ENCODE data around the gene YWHAH.

Gene YWHAH

DNA sequence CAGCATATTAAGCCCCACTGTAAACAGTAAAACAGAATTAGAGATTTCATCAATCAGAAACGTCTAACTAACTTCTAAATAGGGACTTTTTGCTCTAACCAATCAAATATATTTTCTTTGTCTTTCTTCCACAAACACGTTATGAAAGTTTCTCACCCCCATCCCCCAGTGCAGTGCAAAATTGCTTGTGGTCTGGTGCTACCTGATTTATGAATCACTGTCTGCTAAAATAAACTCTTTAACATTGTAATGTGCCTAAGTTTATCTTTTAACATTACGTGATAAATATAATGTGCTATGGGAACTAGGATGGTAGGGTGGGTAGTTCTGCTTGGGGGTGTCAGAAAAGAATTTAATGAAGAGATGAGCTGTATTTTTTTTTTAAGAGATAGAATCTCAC lies 51.5 kb downstream of the YWHAH start:
- Mint-ChIP-seq H3K27ac (no peak overlapping the region), H3K36me3 (no peaks in the 10 kb centered on the region), H3K4me3 (no peak overlapping the region), H3K9me3 (no peaks in the 10 kb centered on the region), H3K4me1 (peaks cover 5% of the 10 kb centered on the region), H3K27me3 (peaks cover 19% of the 10 kb centered on the region)
- no peak for DNase-seq
- CTCF ChIA-PET: interaction anchor here (0.6 to 1.6 kb wide), 2 partner anchors 18 to 782 kb away, joined by 3 read pairs; no protein-coding TSS in a partner anchor

DNA sequence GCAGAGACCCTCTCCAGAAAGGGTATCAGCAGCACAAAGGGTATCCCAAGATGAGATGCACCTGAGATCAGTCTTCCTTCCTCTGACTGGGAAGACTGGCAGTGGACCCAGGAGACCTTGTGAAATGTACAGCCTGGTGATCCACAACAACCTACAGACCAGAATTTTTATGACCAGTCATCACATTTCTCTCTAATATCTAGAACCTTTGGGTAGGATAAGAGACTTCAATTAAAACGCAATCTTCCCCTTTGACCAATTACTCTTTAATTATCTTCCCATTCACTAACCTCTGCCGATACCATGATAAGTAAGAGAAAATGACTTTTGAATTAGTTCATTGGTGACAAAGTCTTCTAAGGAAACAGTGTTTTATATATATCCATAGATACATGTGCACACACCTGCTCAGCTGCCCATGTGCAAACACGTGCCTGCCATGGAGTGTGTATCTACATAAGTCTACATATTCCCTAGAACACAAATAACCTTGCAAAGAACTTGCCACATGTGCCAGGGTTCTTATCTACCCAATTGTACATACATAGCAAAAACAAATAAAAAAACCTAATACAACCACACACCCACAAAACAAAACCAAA lies 54.5 kb downstream of the YWHAH start:
- no peak overlapping the region for H3K27ac Mint-ChIP-seq
- CTCF ChIA-PET: no interaction called here
- H3K4me1 Mint-ChIP-seq: peaks cover 5% of the 10 kb centered on the region
- no peaks in the 10 kb centered on the region for H3K36me3 Mint-ChIP-seq
- H3K27me3 Mint-ChIP-seq: peaks cover 13% of the 10 kb centered on the region
- H3K9me3 Mint-ChIP-seq: no peaks in the 10 kb centered on the region
- DNase-seq: no peak
- no peak overlapping the region for H3K4me3 Mint-ChIP-seq

DNA sequence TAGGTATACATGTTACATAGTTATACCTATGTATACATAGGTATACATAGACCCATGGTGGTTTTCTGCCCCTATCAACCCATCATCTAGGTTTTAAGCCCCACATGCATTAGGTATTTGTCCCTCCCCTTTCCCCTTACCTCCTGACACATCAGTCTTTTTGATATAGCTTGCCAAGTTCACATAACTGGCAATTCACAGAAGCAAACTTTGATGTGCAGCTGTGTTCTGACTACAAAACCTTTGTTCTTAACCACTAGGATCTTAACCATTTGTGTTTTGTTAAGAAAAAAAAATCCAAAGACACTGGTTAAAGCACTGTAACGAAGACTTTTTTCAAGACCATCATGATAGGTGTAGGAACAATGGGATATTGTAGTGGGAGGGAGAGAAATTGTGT lies 55.8 kb downstream of the YWHAH start:
- H3K4me3 Mint-ChIP-seq: no peak overlapping the region
- H3K9me3 Mint-ChIP-seq: no peaks in the 10 kb centered on the region
- H3K4me1 Mint-ChIP-seq: peaks cover 5% of the 10 kb centered on the region
- CTCF ChIA-PET: no interaction called here
- H3K27ac Mint-ChIP-seq: no peak overlapping the region
- H3K27me3 Mint-ChIP-seq: peaks cover 15% of the 10 kb centered on the region
- DNase-seq: no peak
- no peaks in the 10 kb centered on the region for H3K36me3 Mint-ChIP-seq

DNA sequence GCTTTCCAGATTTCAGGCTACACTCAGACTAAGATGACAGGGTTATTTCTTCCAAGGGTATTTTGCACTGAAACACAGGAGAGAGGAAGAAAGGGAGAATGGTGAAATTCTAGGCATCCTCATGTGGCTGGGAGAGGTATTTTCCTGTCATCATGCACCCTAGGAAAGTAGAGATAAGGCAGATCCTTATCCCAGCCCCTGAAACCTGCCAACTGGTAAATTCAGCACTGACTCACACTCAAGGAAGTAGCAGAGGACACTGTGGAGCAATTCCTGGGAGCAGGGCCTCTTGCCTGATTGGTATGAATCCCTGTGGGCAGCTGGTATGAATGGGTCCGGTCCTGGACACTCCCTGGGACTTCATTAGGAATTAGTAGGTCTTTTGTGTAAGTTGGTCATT lies 61.1 kb downstream of the YWHAH start:
- Mint-ChIP-seq H3K9me3 (no peaks in the 10 kb centered on the region), H3K36me3 (no peaks in the 10 kb centered on the region), H3K4me3 (no peak overlapping the region), H3K4me1 (peaks cover under 1% of the 10 kb centered on the region), H3K27ac (no peak overlapping the region), H3K27me3 (peaks cover 18% of the 10 kb centered on the region)
- CTCF ChIA-PET: no interaction called here
- no peak for DNase-seq
